ENCODE measurements around the gene CTTN.

The CTTN gene

GRCh38 chr11:70477176-70477575, 78.8 kb downstream of the CTTN start:
- DNase-seq (ENCODE audit: low spot score), result no peak

- DNase-seq (ENCODE audit: low spot score), result no peak
Observed at GRCh38 chr11:70477609-70478008, 79.3 kb downstream of the CTTN start.

GRCh38 chr11:70478166-70478890, 80.0 kb downstream of the CTTN start:
- DNase-seq (ENCODE audit: low spot score), result no peak

- DNase-seq (ENCODE audit: low spot score), result no peak
Observed at GRCh38 chr11:70480711-70481110, 82.4 kb downstream of the CTTN start.

GRCh38 chr11:70481625-70482528, 83.5 kb downstream of the CTTN start:
- no peak for DNase-seq (ENCODE audit: low spot score)

- no peak for DNase-seq (ENCODE audit: low spot score)
Observed at GRCh38 chr11:70482529-70482917, 84.2 kb downstream of the CTTN start.

GRCh38 chr11:70483077-70483861, 84.9 kb downstream of the CTTN start:
- DNase-seq (ENCODE audit: low spot score), result peak; percentile 49

GRCh38 chr11:70483917-70484316, 85.6 kb downstream of the CTTN start:
- no peak for DNase-seq (ENCODE audit: low spot score)

- DNase-seq (ENCODE audit: low spot score), result no peak
Observed at GRCh38 chr11:70485326-70486025, 87.1 kb downstream of the CTTN start.

GRCh38 chr11:70486026-70486415, 87.7 kb downstream of the CTTN start:
- no peak for DNase-seq (ENCODE audit: low spot score)

Measured in hematopoietic multipotent progenitor cell treated with erythropoietin and hydrocortisone succinate and interleukin-3 and kit ligand, for 15 days (in vitro differentiated cells).